Natural killer cell treated with Interleukin-12 subunit alpha and Interleukin-12 subunit beta and Interleukin-15 and Interleukin-18, amount 100 ng/mL, for 72 hours (primary cell): ENCODE results near the gene NDFIP1. TPM values are rescaled to one million over a fixed set of nuclear protein-coding genes. Genes with fewer than 3 reads are reported as not detected.

Experiments used
- ATAC-seq, 2 donors: fragments of 150-1000 bp; cut with Tn5 transposase in 1 of 2; sonication (Bioruptor Pico), chemical (Tn5 transposase) in 1 of 2; 2 replicates each; pipeline ENCODE4 v1.10.0; 2021
- DNase-seq: peaks from one replicate; pipeline ENCODE4 v3.0.0; 2022; ENCODE audit warnings: low spot score
- H3K27ac Mint-ChIP-seq, 2 donors: 1 replicate in 1 of 2; 2 replicates in 1 of 2; pipeline ENCODE4 v1.8.0; 2022; ENCODE audit warnings: mixed read lengths in 2 of 2, mild to moderate bottlenecking in 1 of 2, moderate library complexity in 1 of 2
- H3K27me3 Mint-ChIP-seq, 2 donors: 1 replicate in 1 of 2; 2 replicates in 1 of 2; pipeline ENCODE4 v1.8.0; 2022; ENCODE audit warnings: mixed read lengths in 2 of 2
- H3K36me3 Mint-ChIP-seq: one replicate; pipeline ENCODE4 v1.8.0; 2022; ENCODE audit warnings: mixed read lengths
- H3K4me1 Mint-ChIP-seq, 2 donors: 1 replicate in 1 of 2; 2 replicates in 1 of 2; pipeline ENCODE4 v1.8.0; 2022; ENCODE audit warnings: low read depth in 2 of 2, mixed read lengths in 2 of 2, mild to moderate bottlenecking in 1 of 2
- H3K4me3 Mint-ChIP-seq: one replicate; pipeline ENCODE4 v1.8.0; 2022; ENCODE audit warnings: mixed read lengths
- H3K9me3 Mint-ChIP-seq: 2 replicates; pipeline ENCODE4 v1.8.0; 2022; ENCODE audit warnings: mixed read lengths
- total RNA-seq, 2 donors: library from RNA; stranded (reverse); gene quantifications; one replicate each; pipeline ENCODE4 v1.2.3, GENCODE V29; 2022

The NDFIP1 gene
- 10 to 100 TPM; 24.2 to 24.4 TPM for total RNA-seq

- no peaks in the 10 kb centered on the region for H3K27me3 Mint-ChIP-seq
- H3K36me3 Mint-ChIP-seq: no peaks in the 10 kb centered on the region
- H3K27ac Mint-ChIP-seq: peak within 1 kb of the TSS; percentile 75 to 87
- no peaks in the 10 kb centered on the region for H3K9me3 Mint-ChIP-seq
- peak within 1 kb of the TSS; percentile 91 for H3K4me3 Mint-ChIP-seq
- ATAC-seq (peak; percentile 99), DNase-seq (peak; percentile 89)
- peaks cover 21 to 51% of the 10 kb centered on the region in 2 donors for H3K4me1 Mint-ChIP-seq
Measured at GRCh38 chr5:142108432-142109330, at the start of gene NDFIP1. Gene NDFIP1, plus strand, starts transcription at chr5:142108779. Its CDS starts 196 bp downstream, at chr5:142108975.

- ATAC-seq (no peak), DNase-seq (no peak)
- Mint-ChIP-seq H3K27me3 (peaks cover 0 to 7% of the 10 kb centered on the region in 2 donors), H3K36me3 (no peaks in the 10 kb centered on the region), H3K4me3 (no peak overlapping the region), H3K9me3 (no peaks in the 10 kb centered on the region), H3K27ac (no peak overlapping the region), H3K4me1 (peaks cover 8 to 13% of the 10 kb centered on the region in 2 donors)
Measured at GRCh38 chr5:142059304-142059940, 49.2 kb upstream of the NDFIP1 start.

GRCh38 chr5:142063376-142063775 is 45.2 kb upstream of the NDFIP1 start:
- no peaks in the 10 kb centered on the region for H3K36me3 Mint-ChIP-seq
- H3K4me3 Mint-ChIP-seq: peak overlapping the region; percentile 41
- H3K4me1 Mint-ChIP-seq: peaks cover 8 to 13% of the 10 kb centered on the region in 2 donors
- H3K27me3 Mint-ChIP-seq: peaks cover 12 to 13% of the 10 kb centered on the region in 2 donors
- H3K27ac Mint-ChIP-seq: peak overlapping the region in 1 of 2 donors; percentile 51
- no peaks in the 10 kb centered on the region for H3K9me3 Mint-ChIP-seq
- ATAC-seq (peak in 1 of 2 donors; percentile 11), DNase-seq (no peak)

GRCh38 chr5:142063878-142064331 is 44.7 kb upstream of the NDFIP1 start:
- H3K4me3 Mint-ChIP-seq: peak overlapping the region; percentile 41
- no peaks in the 10 kb centered on the region for H3K36me3 Mint-ChIP-seq
- ATAC-seq (peak; percentile 68 to 70), DNase-seq (no peak)
- H3K27me3 Mint-ChIP-seq: peaks cover 12 to 13% of the 10 kb centered on the region in 2 donors
- peak overlapping the region in 1 of 2 donors; percentile 51 for H3K27ac Mint-ChIP-seq
- H3K9me3 Mint-ChIP-seq: no peaks in the 10 kb centered on the region
- peaks cover 8 to 13% of the 10 kb centered on the region in 2 donors for H3K4me1 Mint-ChIP-seq

- no peak overlapping the region for H3K27ac Mint-ChIP-seq
- no peak for DNase-seq
Measured at GRCh38 chr5:142065273-142065672, 43.3 kb upstream of the NDFIP1 start.

GRCh38 chr5:142069606-142070399 is 38.8 kb upstream of the NDFIP1 start:
- H3K27me3 Mint-ChIP-seq: peaks cover 12 to 18% of the 10 kb centered on the region in 2 donors
- DNase-seq: no peak
- H3K27ac Mint-ChIP-seq: no peak overlapping the region
- no peaks in the 10 kb centered on the region for H3K4me1 Mint-ChIP-seq
- H3K9me3 Mint-ChIP-seq: no peaks in the 10 kb centered on the region
- peak in 1 of 2 donors; percentile 31 for ATAC-seq
- H3K36me3 Mint-ChIP-seq: no peaks in the 10 kb centered on the region
- H3K4me3 Mint-ChIP-seq: no peak overlapping the region

More at GRCh38 chr5:142065273-142065672, 43.3 kb upstream of the NDFIP1 start:
- Mint-ChIP-seq H3K27me3 (peaks cover 13 to 18% of the 10 kb centered on the region in 2 donors), H3K4me3 (no peak overlapping the region), H3K36me3 (no peaks in the 10 kb centered on the region), H3K9me3 (no peaks in the 10 kb centered on the region), H3K4me1 (peaks cover 8 to 13% of the 10 kb centered on the region in 2 donors)
- no peak for ATAC-seq

GRCh38 chr5:142070734-142071133 is 37.8 kb upstream of the NDFIP1 start:
- H3K4me3 Mint-ChIP-seq: no peak overlapping the region
- ATAC-seq: no peak

GRCh38 chr5:142072488-142072887 is 36.1 kb upstream of the NDFIP1 start:
- Mint-ChIP-seq H3K4me3 (no peak overlapping the region), H3K4me1 (no peaks in the 10 kb centered on the region), H3K9me3 (no peaks in the 10 kb centered on the region), H3K27ac (no peak overlapping the region), H3K36me3 (no peaks in the 10 kb centered on the region), H3K27me3 (peaks cover 5 to 7% of the 10 kb centered on the region in 2 donors)
- DNase-seq (no peak), ATAC-seq (no peak)

More at GRCh38 chr5:142070734-142071133, 37.8 kb upstream of the NDFIP1 start:
- no peaks in the 10 kb centered on the region for H3K36me3 Mint-ChIP-seq
- H3K27ac Mint-ChIP-seq: no peak overlapping the region
- no peaks in the 10 kb centered on the region for H3K9me3 Mint-ChIP-seq
- no peaks in the 10 kb centered on the region for H3K4me1 Mint-ChIP-seq
- no peak for DNase-seq
- peaks cover 11 to 16% of the 10 kb centered on the region in 2 donors for H3K27me3 Mint-ChIP-seq

- H3K36me3 Mint-ChIP-seq: no peaks in the 10 kb centered on the region
- H3K27me3 Mint-ChIP-seq: peaks cover 5 to 7% of the 10 kb centered on the region in 2 donors
- H3K4me1 Mint-ChIP-seq: no peaks in the 10 kb centered on the region
- ATAC-seq (no peak), DNase-seq (no peak)
- H3K27ac Mint-ChIP-seq: no peak overlapping the region
- no peak overlapping the region for H3K4me3 Mint-ChIP-seq
- no peaks in the 10 kb centered on the region for H3K9me3 Mint-ChIP-seq
Measured at GRCh38 chr5:142073362-142073988, 35.1 kb upstream of the NDFIP1 start.

- Mint-ChIP-seq H3K27ac (no peak overlapping the region), H3K27me3 (peaks cover 5 to 7% of the 10 kb centered on the region in 2 donors), H3K9me3 (no peaks in the 10 kb centered on the region), H3K4me3 (no peak overlapping the region), H3K4me1 (no peaks in the 10 kb centered on the region), H3K36me3 (no peaks in the 10 kb centered on the region)
- DNase-seq (no peak), ATAC-seq (no peak)
Measured at GRCh38 chr5:142074006-142074405, 34.6 kb upstream of the NDFIP1 start.

GRCh38 chr5:142078221-142078620 is 30.4 kb upstream of the NDFIP1 start:
- no peaks in the 10 kb centered on the region for H3K4me1 Mint-ChIP-seq
- H3K36me3 Mint-ChIP-seq: no peaks in the 10 kb centered on the region
- ATAC-seq (no peak), DNase-seq (no peak)
- peaks cover 0 to 14% of the 10 kb centered on the region in 2 donors for H3K27me3 Mint-ChIP-seq
- H3K27ac Mint-ChIP-seq: no peak overlapping the region
- H3K4me3 Mint-ChIP-seq: no peak overlapping the region
- H3K9me3 Mint-ChIP-seq: no peaks in the 10 kb centered on the region

- Mint-ChIP-seq H3K27me3 (peaks cover 0 to 14% of the 10 kb centered on the region in 2 donors), H3K9me3 (no peaks in the 10 kb centered on the region), H3K27ac (no peak overlapping the region), H3K4me1 (no peaks in the 10 kb centered on the region), H3K36me3 (no peaks in the 10 kb centered on the region), H3K4me3 (no peak overlapping the region)
- ATAC-seq (no peak), DNase-seq (no peak)
Measured at GRCh38 chr5:142078706-142079105, 29.9 kb upstream of the NDFIP1 start.

- H3K27ac Mint-ChIP-seq: no peak overlapping the region
Measured at GRCh38 chr5:142079306-142079721, 29.3 kb upstream of the NDFIP1 start.

More at GRCh38 chr5:142079306-142079721, 29.3 kb upstream of the NDFIP1 start:
- no peaks in the 10 kb centered on the region for H3K4me1 Mint-ChIP-seq
- ATAC-seq: no peak
- no peaks in the 10 kb centered on the region for H3K9me3 Mint-ChIP-seq
- no peak overlapping the region for H3K4me3 Mint-ChIP-seq
- H3K36me3 Mint-ChIP-seq: no peaks in the 10 kb centered on the region
- DNase-seq: no peak
- H3K27me3 Mint-ChIP-seq: peaks cover 0 to 13% of the 10 kb centered on the region in 2 donors
